Colonic mucosa (tissue), 4 donors: ENCODE results near the gene KCNH5. TPM values are rescaled to one million over a fixed set of nuclear protein-coding genes. Genes with fewer than 3 reads are reported as not detected.
"Not testable (repeated sequence)": the region's sequence is repeated elsewhere in the genome, so short reads cannot be mapped to it uniquely, and the experiment has no call there.

Source experiments
- DNase-seq: peaks from one replicate; pipeline ENCODE4 v3.0.0-alpha.2; 2020
- H3K27ac ChIP-seq: fragments of 200-600 bp; one replicate; pipeline ENCODE4 v1.8.0; 2021
- H3K27me3 ChIP-seq: fragments of 200-600 bp; one replicate; pipeline ENCODE4 v1.8.0; 2021
- H3K36me3 ChIP-seq: fragments of 200-600 bp; one replicate; pipeline ENCODE4 v1.8.0; 2021
- H3K4me1 ChIP-seq: fragments of 200-600 bp; one replicate; pipeline ENCODE4 v1.8.0; 2021; ENCODE audit warnings: mild to moderate bottlenecking
- H3K4me3 ChIP-seq: fragments of 200-600 bp; one replicate; pipeline ENCODE4 v1.8.0; 2021
- H3K9ac ChIP-seq, 2 donors: one replicate each; pipeline ENCODE4 v1.7.0; 2013; ENCODE audit warnings: control low read depth in 2 of 2, low read depth in 2 of 2, low read length in 2 of 2
- H3K9me3 ChIP-seq: fragments of 200-600 bp; one replicate; pipeline ENCODE4 v1.8.0; 2021
- intact Hi-C: fragments of 100-400 bp; cut with DNase I; formaldehyde crosslinking; loops from one replicate; pipeline ENCODE4 v1.14.1; 2022
- total RNA-seq, 2 donors: library from RNA; stranded (reverse); fragmentation: NEBNext Ultra II Directional in 1 of 2; extraction: Animal tissue kit (Norgen Biotek cat#: 25700) in 1 of 2; gene quantifications; one replicate each; pipeline ENCODE4 v1.2.1, GENCODE V29; 2021
- TF ChIP-seq, protein P1 (sequence below): fragments of 200-600 bp; IDR thresholded peaks from one replicate; pipeline ENCODE4 v1.8.0; 2022; ENCODE audit warnings: antibody characterized with exemption, mild to moderate bottlenecking
- donor health status: healthy.
- donor health status: DM: no; HTN: no; CAD: no.
- donor health status: DM: no; HTN: no; CAD: no.

KCNH5 gene
- total RNA-seq, 2 donors from 2014 or later = 0.11 TPM; not detected in 1

DNA sequence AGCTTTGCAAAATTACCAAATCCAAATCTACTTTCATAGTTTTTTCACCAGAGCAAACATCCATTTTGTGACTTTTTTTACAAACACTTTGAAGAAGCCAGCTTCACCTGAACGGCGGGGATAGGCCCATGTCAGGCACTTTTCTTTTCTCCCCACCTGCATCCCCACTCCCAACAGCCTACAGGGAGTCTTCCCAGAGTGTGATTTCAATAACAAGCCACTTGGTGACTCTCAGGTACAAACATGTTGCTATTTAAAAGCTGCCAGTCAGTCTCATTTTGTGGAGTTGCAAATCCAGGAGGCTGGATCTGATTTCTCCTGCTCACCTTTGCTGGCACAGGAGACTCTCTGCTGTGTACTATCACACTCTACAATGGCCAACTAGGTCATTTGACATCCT is 285.5 kb downstream of the KCNH5 start:
- Histone ChIP-seq H3K9ac (no peak overlapping the region), H3K27ac (no peak overlapping the region), H3K4me3 (no peak overlapping the region), H3K36me3 (no peaks in the 10 kb centered on the region), H3K4me1 (no peaks in the 10 kb centered on the region), H3K9me3 (no peaks in the 10 kb centered on the region), H3K27me3 (no peaks in the 10 kb centered on the region)
- TF ChIP-seq, protein P1, sequence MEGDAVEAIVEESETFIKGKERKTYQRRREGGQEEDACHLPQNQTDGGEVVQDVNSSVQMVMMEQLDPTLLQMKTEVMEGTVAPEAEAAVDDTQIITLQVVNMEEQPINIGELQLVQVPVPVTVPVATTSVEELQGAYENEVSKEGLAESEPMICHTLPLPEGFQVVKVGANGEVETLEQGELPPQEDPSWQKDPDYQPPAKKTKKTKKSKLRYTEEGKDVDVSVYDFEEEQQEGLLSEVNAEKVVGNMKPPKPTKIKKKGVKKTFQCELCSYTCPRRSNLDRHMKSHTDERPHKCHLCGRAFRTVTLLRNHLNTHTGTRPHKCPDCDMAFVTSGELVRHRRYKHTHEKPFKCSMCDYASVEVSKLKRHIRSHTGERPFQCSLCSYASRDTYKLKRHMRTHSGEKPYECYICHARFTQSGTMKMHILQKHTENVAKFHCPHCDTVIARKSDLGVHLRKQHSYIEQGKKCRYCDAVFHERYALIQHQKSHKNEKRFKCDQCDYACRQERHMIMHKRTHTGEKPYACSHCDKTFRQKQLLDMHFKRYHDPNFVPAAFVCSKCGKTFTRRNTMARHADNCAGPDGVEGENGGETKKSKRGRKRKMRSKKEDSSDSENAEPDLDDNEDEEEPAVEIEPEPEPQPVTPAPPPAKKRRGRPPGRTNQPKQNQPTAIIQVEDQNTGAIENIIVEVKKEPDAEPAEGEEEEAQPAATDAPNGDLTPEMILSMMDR = no peak
- intact Hi-C loops = no loop called here
- no peak for DNase-seq

DNA sequence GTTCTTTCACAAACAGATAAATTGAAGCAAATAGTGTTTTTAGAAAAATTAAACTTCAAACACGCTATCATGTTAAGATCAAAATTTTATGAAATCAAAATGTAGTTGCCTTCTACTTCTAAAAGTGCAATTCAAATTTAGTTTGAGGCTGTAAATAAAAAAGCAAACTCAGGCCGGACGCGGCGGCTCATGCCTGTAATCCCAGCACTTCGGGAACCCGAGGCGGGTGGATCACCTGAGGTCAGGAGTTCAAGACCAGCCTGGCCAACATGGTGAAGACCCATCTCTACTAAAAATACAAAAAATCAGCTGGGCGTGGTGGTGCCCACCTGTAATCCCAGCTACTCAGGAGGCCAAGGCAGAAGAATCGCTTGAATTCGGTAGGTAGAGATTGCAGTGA is 298.4 kb downstream of the KCNH5 start:
- H3K27ac ChIP-seq, H3K9ac ChIP-seq, H3K4me1 ChIP-seq, H3K36me3 ChIP-seq, H3K27me3 ChIP-seq, intact Hi-C loops, H3K9me3 ChIP-seq, DNase-seq, H3K4me3 ChIP-seq: not testable (repeated sequence)

DNA sequence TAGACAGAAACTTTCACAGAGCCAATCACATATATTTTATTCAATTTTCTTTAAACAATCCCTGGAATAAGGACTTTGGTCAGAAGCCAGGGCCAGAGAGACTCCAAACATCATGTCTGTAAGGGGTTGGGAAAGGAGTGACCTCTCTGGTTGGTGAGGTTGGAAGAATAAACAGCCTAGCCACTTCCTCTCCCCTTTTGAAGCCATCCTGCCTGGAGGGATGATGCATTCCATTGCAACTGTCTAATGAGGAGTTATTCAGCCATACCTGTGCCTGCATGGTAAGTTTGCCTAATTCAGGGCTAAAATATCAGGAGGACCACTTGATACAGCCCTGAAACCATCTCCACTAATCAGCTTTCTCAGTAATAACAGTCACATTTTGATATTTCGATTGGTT is 299.8 kb downstream of the KCNH5 start:
- TF ChIP-seq, protein P1 = no peak
- H3K4me3 ChIP-seq = no peak overlapping the region
- no peaks in the 10 kb centered on the region for H3K27me3 ChIP-seq
- no peak for DNase-seq
- no peaks in the 10 kb centered on the region for H3K36me3 ChIP-seq
- H3K27ac ChIP-seq = no peak overlapping the region
- intact Hi-C loops = no loop called here
- H3K9me3 ChIP-seq = no peaks in the 10 kb centered on the region
- H3K4me1 ChIP-seq = no peaks in the 10 kb centered on the region
- H3K9ac ChIP-seq = no peak overlapping the region

DNA sequence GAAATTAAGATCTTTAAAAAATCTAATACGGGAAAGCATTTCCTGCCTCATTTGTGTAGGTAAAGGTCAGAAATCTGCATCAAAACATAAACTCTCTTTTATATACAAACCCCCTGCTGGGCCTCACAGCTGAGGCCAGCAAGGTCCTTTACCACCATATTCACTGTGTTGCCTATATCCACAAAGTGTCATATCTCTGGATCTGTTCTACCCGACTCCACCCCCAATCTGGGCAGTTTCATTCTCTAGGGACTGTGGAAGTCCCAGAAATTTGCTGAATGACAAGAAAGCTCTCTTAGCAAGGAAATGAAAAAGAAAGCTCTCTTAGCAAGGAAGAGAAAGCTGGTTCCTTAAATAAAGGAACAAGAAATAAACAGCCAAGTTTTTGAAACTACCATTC is 301.7 kb downstream of the KCNH5 start:
- DNase-seq = no peak
- H3K9me3 ChIP-seq = no peaks in the 10 kb centered on the region

DNA sequence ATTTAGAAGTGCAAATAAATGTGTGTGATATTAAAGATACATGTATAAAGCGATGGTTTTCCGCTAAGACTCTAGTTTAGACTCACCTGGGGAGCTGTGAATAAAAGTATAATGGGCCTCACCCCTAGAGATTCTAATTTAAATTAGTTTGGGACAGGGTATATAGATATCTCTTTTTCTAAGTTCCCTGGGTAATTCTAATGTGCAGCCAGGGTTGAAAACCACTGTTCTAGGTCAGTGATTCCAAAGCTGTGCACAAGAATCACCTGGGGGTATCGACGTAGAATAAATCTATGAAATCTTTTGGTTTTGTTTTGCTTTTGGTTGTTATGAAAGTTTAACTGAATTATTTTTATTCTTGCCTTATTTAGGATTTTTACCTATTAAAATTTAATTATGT is 302.1 kb downstream of the KCNH5 start:
- intact Hi-C loops = no loop called here
- TF ChIP-seq, protein P1 = no peak

More for the DNA sequence above, 301.7 kb downstream of the KCNH5 start:
- Histone ChIP-seq H3K36me3 (no peaks in the 10 kb centered on the region), H3K4me1 (no peaks in the 10 kb centered on the region), H3K9ac (no peak overlapping the region), H3K27me3 (no peaks in the 10 kb centered on the region), H3K4me3 (no peak overlapping the region), H3K27ac (no peak overlapping the region)
- intact Hi-C loops = no loop called here
- TF ChIP-seq, protein P1 = no peak

DNA sequence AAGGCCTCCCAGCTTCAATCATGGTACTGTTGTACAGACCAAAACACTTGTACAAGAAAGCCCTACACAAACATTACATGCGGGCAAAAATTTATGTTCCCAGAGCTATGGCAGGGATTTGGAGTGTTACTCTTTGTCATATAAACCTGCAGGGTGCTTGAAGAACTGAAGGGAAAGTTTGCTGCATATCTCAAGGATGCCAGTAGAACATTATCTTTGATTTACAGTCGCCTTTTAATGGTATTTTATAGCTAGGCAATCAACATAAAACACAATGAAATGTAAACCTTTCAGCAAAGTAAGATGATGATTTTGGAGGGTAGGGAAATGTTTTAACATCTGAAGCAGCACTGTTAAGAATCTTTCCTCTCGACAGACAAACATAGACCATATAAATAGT is 305.6 kb downstream of the KCNH5 start:
- DNase-seq = no peak
- no peak overlapping the region for H3K27ac ChIP-seq
- no peaks in the 10 kb centered on the region for H3K4me1 ChIP-seq
- H3K27me3 ChIP-seq = no peaks in the 10 kb centered on the region
- intact Hi-C loops = no loop called here
- H3K9me3 ChIP-seq = no peaks in the 10 kb centered on the region
- no peak overlapping the region for H3K9ac ChIP-seq
- H3K36me3 ChIP-seq = no peaks in the 10 kb centered on the region
- TF ChIP-seq, protein P1 = no peak
- no peak overlapping the region for H3K4me3 ChIP-seq

More for the DNA sequence above, 302.1 kb downstream of the KCNH5 start:
- Histone ChIP-seq H3K27me3 (no peaks in the 10 kb centered on the region), H3K36me3 (no peaks in the 10 kb centered on the region), H3K9ac (no peak overlapping the region), H3K4me3 (no peak overlapping the region), H3K9me3 (no peaks in the 10 kb centered on the region), H3K4me1 (no peaks in the 10 kb centered on the region), H3K27ac (no peak overlapping the region)
- DNase-seq = no peak
